ENCODE results near the gene MRPL36.

- TF ChIP-seq POLR2AphosphoS5 (IDR thresholded peaks at IDR 0.05; ENCODE audit: low read depth, low read length) (no peak), POLR2A (IDR thresholded peaks at IDR 0.05; ENCODE audit: low read depth, low read length) (no peak)
Measured at GRCh38 chr5:1781726-1782384, 17.8 kb downstream of the MRPL36 start.

All from GM12892 (cell line).